Left lung (tissue), 10 donors: ENCODE measurements around the gene TNFAIP8. TPM values are rescaled to one million over a fixed set of nuclear protein-coding genes. Genes with fewer than 3 reads are reported as not detected.
A peak's percentile ranks its signal among the peaks of the same experiment; 100 is the strongest.

ENCODE experiments used
- ATAC-seq: fragments of 200-7000 bp; cut with Tn5 transposase; one replicate; pipeline ENCODE4 v1.9.1; 2020; ENCODE audit warnings: moderate library complexity
- DNase-seq, 4 donors: peaks; one replicate each; pipeline ENCODE4 v3.0.0-alpha.2; 2013 to 2020
- H3K27ac ChIP-seq, 2 donors: fragments of 200-600 bp; sonication (generic) in 1 of 2; one replicate each; pipeline versions ENCODE4 v1.5.0 to v1.8.0; 2020 to 2021
- H3K27me3 ChIP-seq, 2 donors: fragments of 200-600 bp; sonication (generic) in 1 of 2; one replicate each; pipeline versions ENCODE4 v1.5.0 to v1.8.0; 2020 to 2021
- H3K36me3 ChIP-seq, 2 donors: fragments of 200-600 bp; sonication (generic) in 1 of 2; one replicate each; pipeline versions ENCODE4 v1.5.0 to v1.8.0; 2020 to 2021
- H3K4me1 ChIP-seq, 2 donors: fragments of 200-600 bp; one replicate each; pipeline ENCODE4 v1.8.0; 2021
- H3K4me3 ChIP-seq, 2 donors: fragments of 200-600 bp; sonication (generic) in 1 of 2; one replicate each; pipeline versions ENCODE4 v1.5.0 to v1.8.0; 2020 to 2021; ENCODE audit warnings: mild to moderate bottlenecking in 1 of 2
- H3K9me3 ChIP-seq, 2 donors: fragments of 200-600 bp; sonication (generic) in 1 of 2; one replicate each; pipeline versions ENCODE4 v1.5.0 to v1.8.0; 2020 to 2021
- CTCF ChIP-seq, 2 donors: fragments of 200-600 bp; sonication (generic) in 1 of 2; IDR thresholded peaks; one replicate each; pipeline versions ENCODE4 v1.5.0 to v1.8.0; 2021; ENCODE audit warnings: antibody characterized with exemption in 2 of 2
- intact Hi-C, 2 donors: fragments of 100-400 bp; cut with DNase I; formaldehyde crosslinking; loops; one replicate each; pipeline versions ENCODE4 v1.11.2 to v1.14.2; 2022
- polyA plus RNA-seq, 6 donors: library from polyadenylated mRNA; unstranded; fragments of 120-200 nt; gene quantifications; one replicate each; pipeline ENCODE4 v1.2.1, GENCODE V29; 2013; ENCODE audit not compliant: insufficient read length in 6 of 6
- total RNA-seq, 2 donors: library from RNA; stranded (reverse); fragmentation: NEBNext Ultra II Directional; extraction: Animal tissue kit (Norgen Biotek cat#: 25700); gene quantifications; one replicate each; pipeline ENCODE4 v1.2.1, GENCODE V29; 2021
- donor health status: DM: no; HTN: yes; CAD: no.
- donor health status: DM: no; HTN: no; CAD: no.

Gene TNFAIP8
- total and polyA plus RNA-seq, 8 donors, result 15.6 to 31.6 (median 25.6) TPM

GRCh38 chr5:119367502-119368237 is 11.9 kb downstream of the TNFAIP8 start:
- ATAC-seq (peak; percentile 51), DNase-seq (no peak)
- Histone ChIP-seq H3K9me3 (no peaks in the 10 kb centered on the region), H3K36me3 (no peaks in the 10 kb centered on the region), H3K4me3 (no peak overlapping the region), H3K27ac (peak overlapping the region in 1 of 2 donors; percentile 9), H3K4me1 (peaks cover 14 to 63% of the 10 kb centered on the region in 2 donors), H3K27me3 (no peaks in the 10 kb centered on the region)
- intact Hi-C loops, result no loop called here
- TF ChIP-seq CTCF (IDR thresholded peaks at IDR 0.05), result no peak

GRCh38 chr5:119368238-119368630 is 12.4 kb downstream of the TNFAIP8 start:
- H3K27ac ChIP-seq, result peak overlapping the region in 1 of 2 donors; percentile 51
- H3K4me1 ChIP-seq, result peaks cover 14 to 57% of the 10 kb centered on the region in 2 donors
- H3K27me3 ChIP-seq, result no peaks in the 10 kb centered on the region
- H3K36me3 ChIP-seq, result no peaks in the 10 kb centered on the region
- no peaks in the 10 kb centered on the region for H3K9me3 ChIP-seq
- no peak for TF ChIP-seq CTCF (IDR thresholded peaks at IDR 0.05)
- H3K4me3 ChIP-seq, result no peak overlapping the region
- ATAC-seq, result peak; percentile 24
- DNase-seq, result no peak
- intact Hi-C loops, result no loop called here

- ATAC-seq (no peak), DNase-seq (no peak)
- intact Hi-C loops, result no loop called here
- no peak for TF ChIP-seq CTCF (IDR thresholded peaks at IDR 0.05)
- Histone ChIP-seq H3K36me3 (no peaks in the 10 kb centered on the region), H3K9me3 (no peaks in the 10 kb centered on the region), H3K27me3 (no peaks in the 10 kb centered on the region), H3K27ac (no peak overlapping the region), H3K4me1 (peaks cover 14 to 46% of the 10 kb centered on the region in 2 donors), H3K4me3 (no peak overlapping the region)
Observed at GRCh38 chr5:119370486-119370885, 14.7 kb downstream of the TNFAIP8 start.

- Histone ChIP-seq H3K9me3 (no peaks in the 10 kb centered on the region), H3K4me1 (peaks cover 9 to 39% of the 10 kb centered on the region in 2 donors), H3K36me3 (no peaks in the 10 kb centered on the region), H3K4me3 (no peak overlapping the region), H3K27me3 (no peaks in the 10 kb centered on the region), H3K27ac (no peak overlapping the region)
- intact Hi-C loops, result no loop called here
- no peak for ATAC-seq
- no peak for TF ChIP-seq CTCF (IDR thresholded peaks at IDR 0.05)
- no peak for DNase-seq
Observed at GRCh38 chr5:119371146-119371545, 15.3 kb downstream of the TNFAIP8 start.

GRCh38 chr5:119373449-119373858 is 17.6 kb downstream of the TNFAIP8 start:
- intact Hi-C loops, result no loop called here
- Histone ChIP-seq H3K36me3 (no peaks in the 10 kb centered on the region), H3K27me3 (no peaks in the 10 kb centered on the region), H3K27ac (no peak overlapping the region), H3K9me3 (no peaks in the 10 kb centered on the region), H3K4me3 (no peak overlapping the region), H3K4me1 (peaks cover 4 to 16% of the 10 kb centered on the region in 2 donors)
- DNase-seq (no peak), ATAC-seq (no peak)
- no peak for TF ChIP-seq CTCF (IDR thresholded peaks at IDR 0.05)
